Fibroblast of the aortic adventitia (primary cell): ENCODE results near the gene CLSTN1. TPM values are rescaled to one million over a fixed set of nuclear protein-coding genes. Genes with fewer than 3 reads are reported as not detected.
"Not testable (repeated sequence)": the region's sequence is repeated elsewhere in the genome, so short reads cannot be mapped to it uniquely, and the experiment has no call there.

Source experiments
- DNase-seq: peaks from one replicate; pipeline ENCODE4 v3.0.0-alpha.2; 2010; ENCODE audit warnings: low read depth
- H3K4me3 ChIP-seq: 2 replicates; pipeline ENCODE4 v1.5.1; 2011; ENCODE audit warnings: low read depth, mild to moderate bottlenecking, control low read depth, low read length, moderate library complexity
- CTCF ChIP-seq: IDR thresholded peaks from 2 replicates; pipeline ENCODE4 v1.5.1; 2011; ENCODE audit warnings: mild to moderate bottlenecking, low read length, control low read depth, inconsistent platforms; ENCODE audit not compliant: insufficient read depth
- total RNA-seq: library from RNA; depleted of rRNA; stranded (reverse); fragments of >200 nt; gene quantifications from 2 replicates; pipeline ENCODE4 v1.2.3, GENCODE V29; 2012; ENCODE audit warnings: low replicate concordance

Gene CLSTN1
- total RNA-seq, 1 donor = 61.5 TPM

GRCh38 chr1:9767964-9768668 lies 55.6 kb downstream of the CLSTN1 start:
- TF ChIP-seq CTCF = no peak
- DNase-seq = no peak

DNA sequence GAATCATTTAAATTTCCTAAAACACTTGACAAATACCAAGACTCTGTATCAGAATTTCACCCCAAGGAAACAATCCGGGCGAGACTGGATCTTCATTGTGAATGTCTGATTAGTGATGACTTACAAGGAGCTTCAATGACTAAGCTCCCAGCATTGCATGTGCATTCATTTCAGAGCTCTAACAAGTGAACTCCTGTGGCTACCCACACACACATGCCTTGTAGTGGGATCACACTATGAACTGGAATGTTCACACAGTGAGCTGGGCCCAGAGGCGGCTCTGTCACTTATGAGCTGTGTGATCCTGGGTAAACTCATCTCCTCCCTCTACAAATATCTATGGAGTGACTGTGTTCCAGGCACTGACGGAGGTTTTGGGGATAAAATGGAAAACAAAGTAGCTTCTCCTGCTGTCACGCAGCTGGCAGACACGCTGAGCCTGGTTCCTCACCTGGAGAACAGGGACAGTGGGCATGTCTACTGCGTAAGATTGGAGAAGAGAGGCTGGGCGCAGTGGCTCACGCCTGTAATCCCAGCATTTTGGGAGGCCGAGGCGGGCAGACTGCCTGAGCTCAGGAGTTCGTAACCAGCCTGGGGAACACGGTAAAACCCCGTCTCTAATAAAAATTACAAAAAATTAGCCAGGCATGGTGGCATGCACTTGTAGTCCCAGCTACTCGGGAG lies 56.9 kb downstream of the CLSTN1 start:
- DNase-seq = peak; percentile 99
- TF ChIP-seq CTCF = no peak
- H3K4me3 ChIP-seq = no peak overlapping the region

More at GRCh38 chr1:9767964-9768668, 55.6 kb downstream of the CLSTN1 start:
- H3K4me3 ChIP-seq = no peak overlapping the region

DNA sequence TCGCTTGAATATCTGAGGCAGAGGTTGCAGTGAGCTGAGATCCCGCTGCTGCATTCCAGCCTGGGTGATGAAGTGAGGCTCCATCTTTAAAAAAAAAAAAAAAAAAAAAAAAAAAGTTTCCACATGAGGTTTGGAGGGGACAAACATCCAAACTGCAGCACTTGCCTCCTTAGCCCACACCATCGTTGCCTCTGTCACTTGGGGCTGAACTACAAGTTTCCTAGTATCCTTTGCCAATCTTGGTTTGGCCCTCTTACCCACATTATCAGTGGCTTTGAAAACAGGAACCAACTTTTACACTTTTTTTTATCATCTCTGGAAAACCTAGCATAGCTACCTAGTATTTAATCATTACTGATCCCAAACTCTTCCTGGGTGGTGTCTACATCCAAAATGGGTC lies 59.2 kb downstream of the CLSTN1 start:
- DNase-seq = peak; percentile 20
- TF ChIP-seq CTCF = no peak
- H3K4me3 ChIP-seq = no peak overlapping the region

DNA sequence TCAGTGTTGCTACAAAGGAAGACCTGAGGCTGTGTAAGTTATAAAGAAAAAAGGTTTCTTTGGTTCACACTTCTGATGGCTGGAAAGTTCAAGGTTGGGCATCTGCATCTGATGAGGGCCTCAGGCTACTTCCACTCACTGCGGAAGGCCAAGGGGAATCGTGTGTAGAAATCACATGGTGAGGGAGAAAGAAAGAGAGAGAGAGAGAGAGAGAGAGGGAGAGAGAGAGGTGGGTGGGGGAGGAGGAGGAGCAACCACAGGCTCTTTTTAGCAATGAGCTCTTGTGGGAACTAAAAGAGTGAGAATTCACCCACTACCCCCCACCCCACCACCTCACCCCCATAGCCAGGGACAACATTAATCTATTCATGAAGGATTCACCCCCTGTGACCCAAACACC lies 59.9 kb downstream of the CLSTN1 start:
- TF ChIP-seq CTCF = no peak
- DNase-seq = no peak
- no peak overlapping the region for H3K4me3 ChIP-seq

- DNase-seq, H3K4me3 ChIP-seq: not testable (repeated sequence)
Observed at GRCh38 chr1:9762446-9762845, 61.3 kb downstream of the CLSTN1 start.

DNA sequence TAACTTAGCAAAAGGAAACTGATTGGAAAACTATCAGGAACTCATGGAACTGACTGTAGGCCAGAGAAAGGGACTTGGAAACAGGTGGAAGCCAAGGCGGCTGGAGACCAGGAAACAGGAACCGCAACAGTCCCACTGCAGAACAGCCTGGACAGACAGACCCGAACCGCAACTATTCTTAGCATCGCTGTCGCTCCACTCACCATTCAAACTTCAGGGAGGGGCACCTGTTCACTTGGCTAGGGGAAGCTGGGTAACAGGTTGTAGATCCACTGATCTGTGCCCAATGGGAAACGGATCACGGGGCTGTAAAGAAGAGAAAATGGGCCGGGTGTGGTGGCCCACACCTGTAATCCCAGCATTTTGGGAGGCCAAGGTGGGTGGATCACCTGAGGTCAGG lies 61.9 kb downstream of the CLSTN1 start:
- no peak for TF ChIP-seq CTCF
- DNase-seq = no peak
- no peak overlapping the region for H3K4me3 ChIP-seq

DNA sequence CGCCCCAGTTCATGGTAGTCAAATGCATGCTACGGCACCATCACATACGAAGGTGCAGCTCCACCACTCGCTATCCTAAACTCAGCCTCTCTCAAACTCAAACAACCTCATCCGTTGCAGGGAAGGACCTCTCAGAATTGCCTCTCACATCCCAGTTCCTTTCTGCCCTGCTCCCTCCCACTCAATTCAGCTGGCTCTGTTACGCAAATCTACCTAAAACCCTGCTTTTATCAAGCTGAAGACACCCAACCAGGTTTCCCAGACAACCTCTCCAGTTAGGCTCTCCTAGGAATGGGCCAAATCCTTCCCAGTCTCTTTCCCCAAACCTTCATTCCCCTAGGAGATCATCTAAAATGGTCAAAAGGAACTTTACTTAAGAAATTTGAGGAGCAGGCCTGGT lies 62.9 kb downstream of the CLSTN1 start:
- DNase-seq = no peak
- no peak for TF ChIP-seq CTCF
- H3K4me3 ChIP-seq = no peak overlapping the region
